Ishikawa (cell line): ENCODE data around the gene NKD1.

ENCODE experiments used
- CEBPB ChIP-seq: IDR thresholded peaks from 2 replicates; pipeline ENCODE4 v1.6.1; 2012
- EP300 ChIP-seq: IDR thresholded peaks from 2 replicates; pipeline ENCODE4 v1.6.1; 2012; ENCODE audit warnings: borderline replicate concordance
- FOXM1 ChIP-seq: IDR thresholded peaks from 2 replicates; pipeline ENCODE4 v1.6.1; 2012; ENCODE audit warnings: low read depth, borderline replicate concordance
- MAX ChIP-seq: IDR thresholded peaks from 2 replicates; pipeline ENCODE4 v1.6.1; 2012
- RAD21 ChIP-seq: IDR thresholded peaks from 2 replicates; pipeline ENCODE4 v1.6.1; 2012; ENCODE audit warnings: low read depth
- TAF1 ChIP-seq: IDR thresholded peaks from 2 replicates; pipeline ENCODE4 v1.6.1; 2012; ENCODE audit warnings: low read depth, mild to moderate bottlenecking
- TF ChIP-seq, protein P1 (sequence below): IDR thresholded peaks from 2 replicates; pipeline ENCODE4 v1.6.1; 2012; ENCODE audit warnings: low read depth, mild to moderate bottlenecking

DNA sequence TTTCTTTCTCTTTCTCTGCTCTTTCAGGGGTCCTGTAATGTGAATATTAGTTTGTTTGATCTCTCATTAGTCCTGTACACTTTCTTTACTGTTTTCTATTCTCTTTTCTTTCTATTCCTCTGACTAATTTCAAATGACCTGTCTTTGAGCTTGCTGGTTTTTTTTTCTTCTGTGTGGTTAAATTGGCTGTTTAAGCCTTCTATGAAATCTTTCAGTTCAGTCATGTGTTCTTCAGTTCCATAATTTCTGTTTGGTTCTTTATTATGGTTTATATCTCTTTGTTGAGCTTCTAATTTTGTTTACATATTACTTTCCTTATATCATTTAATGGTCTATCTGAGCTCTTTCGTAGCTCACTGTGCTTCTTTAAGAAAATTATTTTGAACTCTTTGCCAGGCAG is 31.3 kb upstream of the NKD1 start:
- TF ChIP-seq CEBPB (no peak), EP300 (no peak), FOXM1 (no peak), MAX (no peak), TAF1 (no peak), RAD21 (no peak)
- TF ChIP-seq, protein P1, sequence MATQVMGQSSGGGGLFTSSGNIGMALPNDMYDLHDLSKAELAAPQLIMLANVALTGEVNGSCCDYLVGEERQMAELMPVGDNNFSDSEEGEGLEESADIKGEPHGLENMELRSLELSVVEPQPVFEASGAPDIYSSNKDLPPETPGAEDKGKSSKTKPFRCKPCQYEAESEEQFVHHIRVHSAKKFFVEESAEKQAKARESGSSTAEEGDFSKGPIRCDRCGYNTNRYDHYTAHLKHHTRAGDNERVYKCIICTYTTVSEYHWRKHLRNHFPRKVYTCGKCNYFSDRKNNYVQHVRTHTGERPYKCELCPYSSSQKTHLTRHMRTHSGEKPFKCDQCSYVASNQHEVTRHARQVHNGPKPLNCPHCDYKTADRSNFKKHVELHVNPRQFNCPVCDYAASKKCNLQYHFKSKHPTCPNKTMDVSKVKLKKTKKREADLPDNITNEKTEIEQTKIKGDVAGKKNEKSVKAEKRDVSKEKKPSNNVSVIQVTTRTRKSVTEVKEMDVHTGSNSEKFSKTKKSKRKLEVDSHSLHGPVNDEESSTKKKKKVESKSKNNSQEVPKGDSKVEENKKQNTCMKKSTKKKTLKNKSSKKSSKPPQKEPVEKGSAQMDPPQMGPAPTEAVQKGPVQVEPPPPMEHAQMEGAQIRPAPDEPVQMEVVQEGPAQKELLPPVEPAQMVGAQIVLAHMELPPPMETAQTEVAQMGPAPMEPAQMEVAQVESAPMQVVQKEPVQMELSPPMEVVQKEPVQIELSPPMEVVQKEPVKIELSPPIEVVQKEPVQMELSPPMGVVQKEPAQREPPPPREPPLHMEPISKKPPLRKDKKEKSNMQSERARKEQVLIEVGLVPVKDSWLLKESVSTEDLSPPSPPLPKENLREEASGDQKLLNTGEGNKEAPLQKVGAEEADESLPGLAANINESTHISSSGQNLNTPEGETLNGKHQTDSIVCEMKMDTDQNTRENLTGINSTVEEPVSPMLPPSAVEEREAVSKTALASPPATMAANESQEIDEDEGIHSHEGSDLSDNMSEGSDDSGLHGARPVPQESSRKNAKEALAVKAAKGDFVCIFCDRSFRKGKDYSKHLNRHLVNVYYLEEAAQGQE, result no peak
